ENCODE results near the gene ADCY7. TPM values are rescaled to one million over a fixed set of nuclear protein-coding genes. Genes with fewer than 3 reads are reported as not detected.

Gene ADCY7
- total and polyA plus RNA-seq, 4 donors: 20.9 to 105 (median 38.5) TPM

DNA sequence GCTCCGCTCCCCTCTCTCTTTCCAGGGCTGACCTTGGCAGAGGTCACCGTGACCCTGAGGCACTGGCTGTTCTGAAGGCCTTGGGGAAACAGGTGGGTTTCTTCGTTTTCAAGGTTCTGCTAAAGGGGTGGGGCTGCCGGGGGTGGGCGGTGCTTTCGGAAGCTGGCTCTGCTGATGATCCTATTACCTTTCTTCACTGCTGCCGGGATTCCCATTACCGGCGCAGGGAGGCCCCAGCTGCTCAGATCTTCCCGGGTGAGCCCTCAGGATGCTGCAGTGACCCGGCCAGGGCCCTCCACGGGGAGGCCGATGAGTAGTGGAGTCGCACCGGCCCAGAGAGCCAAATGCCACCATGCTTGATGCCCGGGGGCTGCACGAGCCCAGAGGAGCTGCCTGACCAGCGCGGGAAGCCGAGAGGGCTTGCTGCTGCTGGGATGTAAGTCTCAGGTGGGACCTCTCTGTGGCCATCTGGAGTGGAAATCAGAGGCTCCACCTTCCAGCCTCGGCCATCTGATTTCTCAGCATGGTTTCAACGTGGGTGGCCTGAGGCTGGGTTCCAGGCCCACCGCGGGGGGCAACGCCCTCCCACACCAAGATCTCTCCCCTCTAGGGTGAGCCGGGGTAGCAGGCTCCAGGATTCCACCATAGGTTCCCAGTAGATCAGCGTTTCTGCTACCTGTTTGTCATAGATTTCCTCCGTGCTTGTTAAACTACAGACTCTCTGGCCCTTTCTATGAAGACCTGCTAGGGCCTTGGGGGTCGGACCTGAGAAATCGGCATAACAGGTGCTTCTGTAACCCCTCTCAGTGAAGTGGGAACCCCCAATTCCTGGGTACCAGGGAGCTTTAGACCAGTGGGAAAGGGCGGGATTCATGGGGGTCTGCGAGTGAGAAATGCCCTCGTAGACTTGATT lies 21.6 kb upstream of the ADCY7 start:
- Histone ChIP-seq H3K9ac (ENCODE audit: insufficient read depth in 1 of 2, low read length in 2 of 2) (no peak overlapping the region), H3K27ac (ENCODE audit: low read depth in 1 of 2, low read length in 1 of 2) (no peak overlapping the region)
- 54 to 64% methylated on average over 33 of the region's 33 CpGs for WGBS, 2 donors

DNA sequence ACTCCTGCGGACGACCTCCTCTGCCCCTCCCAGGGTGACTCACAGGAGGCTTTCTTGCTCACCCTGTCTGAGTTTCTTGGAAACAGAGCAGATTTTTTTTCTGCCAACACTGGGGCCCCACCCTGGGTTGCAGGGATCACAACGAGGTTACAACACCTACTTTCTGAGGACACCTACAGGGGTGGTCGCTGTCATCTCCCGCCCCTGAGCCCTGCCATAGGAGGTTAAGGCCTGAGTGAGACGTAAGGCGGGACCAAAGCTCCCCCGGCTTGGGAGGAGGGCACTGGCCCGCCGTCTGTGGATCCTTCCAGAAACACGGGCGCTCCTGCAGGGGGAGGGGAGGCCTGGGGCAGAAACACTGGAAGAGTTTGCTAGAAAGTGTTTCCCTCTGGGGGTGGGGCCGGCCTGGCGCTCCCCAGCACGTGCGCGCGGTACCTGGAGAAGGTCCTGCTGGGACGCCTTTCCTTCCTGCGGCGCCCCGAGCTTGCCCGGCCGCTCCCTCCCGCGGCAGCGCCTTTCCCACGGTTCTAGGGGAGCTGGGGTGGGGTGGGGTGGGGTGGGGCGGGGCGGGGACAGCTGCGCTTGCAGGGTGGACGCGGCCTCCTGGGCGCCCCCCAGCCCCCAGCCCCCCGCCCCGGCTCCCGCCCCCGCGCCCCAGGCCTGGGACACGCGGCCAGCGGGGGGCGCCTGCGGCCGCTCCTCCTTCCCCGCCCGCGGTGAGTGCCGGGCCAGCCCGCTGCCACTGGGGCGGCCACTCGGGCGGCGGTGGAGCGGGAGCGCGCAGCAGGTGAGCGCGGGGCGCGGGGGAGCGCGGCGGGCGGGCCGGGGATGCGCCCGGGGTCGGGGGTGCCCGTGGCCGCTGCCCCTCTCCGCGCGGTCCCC lies 20.7 kb upstream of the ADCY7 start:
- ATAC-seq (ENCODE audit: insufficient read depth, low FRiP score) (peak; percentile 59), DNase-seq (peak in 2 of 3 donors; percentile 47 to 58)
- peaks cover 0 to 10% (median 6%) of the 10 kb centered on the region in 3 donors for H3K27me3 ChIP-seq (ENCODE audit: control insufficient read depth in 3 of 3, insufficient read depth in 3 of 3, low read length in 2 of 3)
- peaks cover 0 to 15% (median 13%) of the 10 kb centered on the region in 5 donors for H3K4me1 ChIP-seq (ENCODE audit: control insufficient read depth in 5 of 5, insufficient read depth in 5 of 5, low read length in 5 of 5)
- H3K9ac ChIP-seq (ENCODE audit: insufficient read depth in 1 of 2, low read length in 2 of 2): no peak overlapping the region
- TF ChIP-seq, protein P1, sequence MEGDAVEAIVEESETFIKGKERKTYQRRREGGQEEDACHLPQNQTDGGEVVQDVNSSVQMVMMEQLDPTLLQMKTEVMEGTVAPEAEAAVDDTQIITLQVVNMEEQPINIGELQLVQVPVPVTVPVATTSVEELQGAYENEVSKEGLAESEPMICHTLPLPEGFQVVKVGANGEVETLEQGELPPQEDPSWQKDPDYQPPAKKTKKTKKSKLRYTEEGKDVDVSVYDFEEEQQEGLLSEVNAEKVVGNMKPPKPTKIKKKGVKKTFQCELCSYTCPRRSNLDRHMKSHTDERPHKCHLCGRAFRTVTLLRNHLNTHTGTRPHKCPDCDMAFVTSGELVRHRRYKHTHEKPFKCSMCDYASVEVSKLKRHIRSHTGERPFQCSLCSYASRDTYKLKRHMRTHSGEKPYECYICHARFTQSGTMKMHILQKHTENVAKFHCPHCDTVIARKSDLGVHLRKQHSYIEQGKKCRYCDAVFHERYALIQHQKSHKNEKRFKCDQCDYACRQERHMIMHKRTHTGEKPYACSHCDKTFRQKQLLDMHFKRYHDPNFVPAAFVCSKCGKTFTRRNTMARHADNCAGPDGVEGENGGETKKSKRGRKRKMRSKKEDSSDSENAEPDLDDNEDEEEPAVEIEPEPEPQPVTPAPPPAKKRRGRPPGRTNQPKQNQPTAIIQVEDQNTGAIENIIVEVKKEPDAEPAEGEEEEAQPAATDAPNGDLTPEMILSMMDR (IDR thresholded peaks at IDR 0.05; ENCODE audit: control extremely low read depth, extremely low read depth): no peak
- peak overlapping the region in 1 of 2 donors; percentile 40 for H3K27ac ChIP-seq (ENCODE audit: low read depth in 1 of 2, low read length in 1 of 2)
- WGBS, 2 donors: 1 to 3% methylated on average over 25 to 72 of the region's 74 CpGs
- H3K9me3 ChIP-seq (ENCODE audit: control insufficient read depth in 4 of 4, insufficient read depth in 3 of 4, low read length in 3 of 4): peaks cover 0 to 2% (median 0%) of the 10 kb centered on the region in 4 donors
- peak overlapping the region; percentile 45 for H3K4me3 ChIP-seq
- H3K36me3 ChIP-seq (ENCODE audit: control insufficient read depth in 4 of 4, insufficient read depth in 4 of 4, low read length in 4 of 4): no peaks in the 10 kb centered on the region

More for the DNA sequence above, 21.6 kb upstream of the ADCY7 start:
- Histone ChIP-seq H3K4me3 (no peak overlapping the region), H3K27me3 (ENCODE audit: control insufficient read depth in 3 of 3, insufficient read depth in 3 of 3, low read length in 2 of 3) (peaks cover 0 to 10% (median 6%) of the 10 kb centered on the region in 3 donors), H3K9me3 (ENCODE audit: control insufficient read depth in 4 of 4, insufficient read depth in 3 of 4, low read length in 3 of 4) (peaks cover 0 to 2% (median 0%) of the 10 kb centered on the region in 4 donors), H3K4me1 (ENCODE audit: control insufficient read depth in 5 of 5, insufficient read depth in 5 of 5, low read length in 5 of 5) (peaks cover 0 to 15% (median 13%) of the 10 kb centered on the region in 5 donors), H3K36me3 (ENCODE audit: control insufficient read depth in 4 of 4, insufficient read depth in 4 of 4, low read length in 4 of 4) (no peaks in the 10 kb centered on the region)
- TF ChIP-seq, protein P1 (IDR thresholded peaks at IDR 0.05; ENCODE audit: control extremely low read depth, extremely low read depth): no peak
- DNase-seq: no peak
- ATAC-seq (ENCODE audit: insufficient read depth, low FRiP score): no peak

DNA sequence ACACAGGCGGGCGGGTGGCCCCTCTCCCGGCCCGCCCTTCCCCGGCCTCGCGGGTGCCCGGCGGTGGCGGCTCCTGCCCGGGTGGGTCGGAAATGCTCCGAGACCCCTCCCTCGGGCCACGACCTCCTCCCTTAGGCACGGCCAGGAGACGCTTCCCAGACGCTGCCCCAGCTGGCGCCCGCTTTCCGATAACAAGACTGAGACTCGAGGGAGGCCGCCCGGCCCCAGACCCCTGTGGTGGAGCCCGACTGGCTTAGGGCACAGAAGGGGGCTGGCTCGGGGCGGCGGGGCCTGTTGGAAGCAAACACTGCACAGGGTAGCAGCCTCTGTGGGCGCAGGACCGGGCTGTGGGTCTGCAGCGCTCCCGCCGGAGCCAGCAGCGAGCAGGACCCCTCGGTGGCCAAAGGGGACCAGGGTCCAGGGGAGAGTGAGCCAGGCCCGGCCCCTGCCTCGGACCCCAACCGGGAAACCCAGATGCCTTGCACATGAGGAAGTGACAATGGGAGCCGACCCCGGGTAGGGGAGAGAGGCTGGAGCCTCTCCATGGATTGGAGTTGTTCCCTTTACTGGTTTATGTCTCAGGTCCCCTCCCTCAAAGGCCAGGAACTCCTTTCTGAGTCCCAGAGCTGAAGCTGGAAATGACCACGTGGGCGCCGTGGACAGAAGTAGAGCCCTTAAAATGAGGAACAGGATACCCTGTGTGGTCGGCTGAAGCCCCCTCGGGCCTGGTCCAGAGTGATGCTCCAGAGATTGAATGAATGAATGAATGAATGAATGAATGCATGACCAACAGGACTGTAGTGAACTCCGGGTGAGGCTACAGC lies 19.8 kb upstream of the ADCY7 start:
- Histone ChIP-seq H3K4me1 (ENCODE audit: control insufficient read depth in 5 of 5, insufficient read depth in 5 of 5, low read length in 5 of 5) (peaks cover 0 to 15% (median 13%) of the 10 kb centered on the region in 5 donors), H3K4me3 (peak overlapping the region; percentile 45), H3K27ac (ENCODE audit: low read depth in 1 of 2, low read length in 1 of 2) (peak overlapping the region in 1 of 2 donors; percentile 54), H3K36me3 (ENCODE audit: control insufficient read depth in 4 of 4, insufficient read depth in 4 of 4, low read length in 4 of 4) (no peaks in the 10 kb centered on the region), H3K9ac (ENCODE audit: insufficient read depth in 1 of 2, low read length in 2 of 2) (peak overlapping the region in 1 of 2 donors; percentile 11), H3K27me3 (ENCODE audit: control insufficient read depth in 3 of 3, insufficient read depth in 3 of 3, low read length in 2 of 3) (peaks cover 0 to 10% (median 6%) of the 10 kb centered on the region in 3 donors), H3K9me3 (ENCODE audit: control insufficient read depth in 4 of 4, insufficient read depth in 3 of 4, low read length in 3 of 4) (peaks cover 0 to 2% (median 0%) of the 10 kb centered on the region in 4 donors)
- WGBS, 2 donors: 8 to 11% methylated on average over 34 to 46 of the region's 46 CpGs
- ATAC-seq (ENCODE audit: insufficient read depth, low FRiP score): no peak
- TF ChIP-seq, protein P1 (IDR thresholded peaks at IDR 0.05; ENCODE audit: control extremely low read depth, extremely low read depth): no peak
- DNase-seq: peak in 1 of 3 donors; percentile 52

Measured in lung (tissue), 12 donors.